Endothelial cell of umbilical vein (primary cell): ENCODE data around the gene PDIA5. TPM values are rescaled to one million over a fixed set of nuclear protein-coding genes. Genes with fewer than 3 reads are reported as not detected.

ENCODE experiments used
- BruUV-seq: library from RNA; stranded (reverse); fragments of 400-500 nt; replicated peaks from 2 replicates; lab custom pipeline; 2021; lab: Mats Ljungman, UMichigan
- CTCF ChIA-PET: fragments of 300-600, 350-600 bp; sonication (Branson Sonifier 250); formaldehyde crosslinking; loops from one replicate; lab custom pipeline; 2021; ENCODE audit warnings: antibody characterized with exemption, inconsistent platforms; lab: Charles Lee
- POLR2A ChIA-PET: fragments of 300-600, 350-600 bp; sonication (Branson Sonifier 250); formaldehyde crosslinking; loops from one replicate; lab custom pipeline; 2021; ENCODE audit warnings: antibody characterized with exemption, inconsistent platforms; lab: Charles Lee
- DNase-seq: peaks from one replicate; pipeline ENCODE4 v3.0.0-alpha.2; 2011; ENCODE audit warnings: low read depth, low spot score
- FAIRE-seq: peaks from 2 replicates; lab custom pipeline; 2011; peaks lifted over from hg19 to GRCh38; lab: Jason Lieb, UNC
- H2AFZ ChIP-seq: 2 replicates; pipeline ENCODE4 v1.6.0; 2012; ENCODE audit warnings: low read depth, low read length, control low read depth, inconsistent platforms
- H3K27ac ChIP-seq: 2 replicates; pipeline ENCODE4 v1.5.1; 2011; ENCODE audit warnings: low read depth, mild to moderate bottlenecking, control low read depth, low read length, moderate library complexity; ENCODE audit not compliant: insufficient read depth
- H3K27me3 ChIP-seq, 2 experiments: 2 replicates each; pipeline versions ENCODE4 v1.6.0 to v1.6.1; 2011; ENCODE audit warnings: low read length in 2 of 2, mixed read lengths in 1 of 2; ENCODE audit not compliant: control insufficient read depth in 2 of 2, insufficient read depth in 2 of 2
- H3K36me3 ChIP-seq, 2 experiments: 2 replicates in 1 of 2; 3 replicates in 1 of 2; pipeline ENCODE4 v1.5.1; 2011; ENCODE audit warnings: low read length in 2 of 2, mild to moderate bottlenecking in 1 of 2, moderate library complexity in 1 of 2; ENCODE audit not compliant: control insufficient read depth in 2 of 2, insufficient read depth in 2 of 2; ENCODE audit errors: extremely low read depth in 1 of 2
- H3K4me1 ChIP-seq: 3 replicates; pipeline ENCODE4 v1.5.1; 2011; ENCODE audit warnings: mild to moderate bottlenecking, low read length; ENCODE audit not compliant: control insufficient read depth, insufficient read depth; ENCODE audit errors: extremely low read depth
- H3K4me2 ChIP-seq: 2 replicates; pipeline ENCODE4 v1.6.1; 2011; ENCODE audit warnings: low read length, control low read depth, mixed read lengths; ENCODE audit not compliant: insufficient read depth
- H3K4me3 ChIP-seq, 3 experiments: fragments of 200-600 bp in 1 of 3; sonication (generic), shearing (Covaris generic) in 1 of 3; replicated peaks in 1 of 3; 2 replicates each; pipeline ENCODE4 v1.5.1; 2011 to 2016; ENCODE audit warnings: control low read depth in 3 of 3, low read length in 3 of 3, mild to moderate bottlenecking in 2 of 3, inconsistent platforms in 1 of 3, low read depth in 1 of 3, moderate library complexity in 1 of 3; ENCODE audit not compliant: insufficient read depth in 1 of 3
- H3K79me2 ChIP-seq: 2 replicates; pipeline ENCODE4 v1.6.0; 2012; ENCODE audit warnings: low read length, inconsistent platforms; ENCODE audit not compliant: control insufficient read depth, insufficient read depth
- H3K9ac ChIP-seq: replicated peaks from 2 replicates; pipeline ENCODE3; 2011; ENCODE audit warnings: low read length, control low read depth; ENCODE audit not compliant: insufficient read depth; ENCODE audit errors: extremely low read depth
- H3K9me1 ChIP-seq: replicated peaks from 3 replicates; pipeline ENCODE4 v1.6.0; 2011; ENCODE audit warnings: mild to moderate bottlenecking, low read length; ENCODE audit not compliant: control insufficient read depth, insufficient read depth; ENCODE audit errors: extremely low read depth
- H3K9me3 ChIP-seq: replicated peaks from 2 replicates; pipeline ENCODE4 v1.5.1; 2012; ENCODE audit warnings: low read length, inconsistent platforms; ENCODE audit not compliant: control insufficient read depth, insufficient read depth
- H4K20me1 ChIP-seq: replicated peaks from 2 replicates; pipeline ENCODE3; 2011; ENCODE audit warnings: mild to moderate bottlenecking, low read length; ENCODE audit not compliant: control insufficient read depth, insufficient read depth; ENCODE audit errors: extremely low read depth
- CTCF ChIP-seq, 2 donors: IDR thresholded peaks; 1 replicate in 1 of 2; 2 replicates in 1 of 2; pipeline ENCODE4 v1.5.1; 2011; ENCODE audit warnings: low read length in 2 of 2, mild to moderate bottlenecking in 2 of 2, moderate library complexity in 2 of 2, control low read depth in 1 of 2, inconsistent platforms in 1 of 2, low read depth in 1 of 2; ENCODE audit not compliant: insufficient read depth in 1 of 2; ENCODE audit errors: extremely low read depth in 1 of 2
- FOS ChIP-seq: IDR thresholded peaks from 2 replicates; pipeline ENCODE4 v1.6.1; 2011; ENCODE audit warnings: mild to moderate bottlenecking, low read length, moderate library complexity, borderline replicate concordance; ENCODE audit not compliant: insufficient read depth
- GATA2 ChIP-seq: IDR thresholded peaks from 2 replicates; pipeline ENCODE4 v1.7.0; 2011; ENCODE audit warnings: low read depth, mild to moderate bottlenecking, moderate library complexity, mixed read lengths, low read length; ENCODE audit not compliant: insufficient read length, insufficient read depth
- MAX ChIP-seq: IDR thresholded peaks from 2 replicates; pipeline ENCODE4 v1.6.1; 2011; ENCODE audit not compliant: insufficient read depth, insufficient read length
- POLR2A ChIP-seq: IDR thresholded peaks from 2 replicates; pipeline ENCODE4 v1.6.1; 2012; ENCODE audit warnings: low read depth, mild to moderate bottlenecking, control low read depth, low read length
- dilution Hi-C: fragments of 300-500 bp; cut with MboI; formaldehyde crosslinking; loops from one replicate; pipeline ENCODE4 v1.15.0; 2019; ENCODE audit warnings: low sequenced_read_pairs; ENCODE audit not compliant: extremely low pct_ligation_motif_present
- intact Hi-C: fragments of 100-400 bp; cut with micrococcal nuclease; formaldehyde crosslinking; loops from one replicate; pipeline ENCODE4 v1.10.0; 2022
- polyA plus RNA-seq, 4 experiments: library from polyadenylated mRNA; depleted of rRNA in 3 of 4; stranded (reverse) in 3 of 4; unstranded in 1 of 4; fragments of >200 nt; gene quantifications; 2 replicates each; pipeline versions ENCODE4 v1.2.1 to v1.2.3, GENCODE V29; 2011 to 2012; ENCODE audit warnings: missing spikeins in 1 of 4
- total RNA-seq: library from RNA; stranded (reverse); gene quantifications from 2 replicates; pipeline ENCODE4 v1.2.3, GENCODE V29; 2021

The PDIA5 gene
- total and polyA plus RNA-seq, 2 donors (not counting 3 experiments of a cell fraction or from before 2014, with no cell fraction given): 55.7 to 85.6 TPM

GRCh38 chr3:123085293-123085931 is 18.6 kb downstream of the PDIA5 start:
- no peak for FAIRE-seq
- Histone ChIP-seq H3K9me3 (no peaks in the 10 kb centered on the region), H3K27ac (no peak overlapping the region), H3K4me2 (no peak overlapping the region), H3K4me1 (peaks cover 48% of the 10 kb centered on the region), H3K4me3 (no peak overlapping the region), H2AFZ (no peak overlapping the region), H3K36me3 (peaks cover 0 to 6% of the 10 kb centered on the region in 2 experiments), H3K27me3 (no peaks in the 10 kb centered on the region), H4K20me1 (no peaks in the 10 kb centered on the region), H3K9me1 (no peaks in the 10 kb centered on the region), H3K9ac (no peak overlapping the region), H3K79me2 (peaks cover 88% of the 10 kb centered on the region)
- intact Hi-C loops (loop anchor here (10.0 kb wide), 2 partner anchors 291 to 499 kb away; partner anchors contain the start of genes HACD2, HSPBAP1 and SLC49A4), dilution Hi-C loops (no loop called here)
- CTCF ChIA-PET: interaction anchor here (0.9 to 1.3 kb wide), 3 partner anchors 14 to 17 kb away, joined by 3 to 5 read pairs (median 4); no protein-coding TSS in a partner anchor
- no TSS peak for BruUV-seq
- POLR2A ChIA-PET: no interaction called here
- DNase-seq: no peak
- TF ChIP-seq GATA2: no peak
- no peak for TF ChIP-seq MAX
- TF ChIP-seq FOS: no peak
- TF ChIP-seq CTCF (IDR thresholded peaks at IDR 0.05; ENCODE audit: extremely low read depth in 1 of 2, insufficient read depth in 1 of 2, low read depth in 1 of 2, low read length in 2 of 2): no peak
- no peak for TF ChIP-seq POLR2A
